Measurements from ENCODE around the gene CHST11. TPM values are rescaled to one million over a fixed set of nuclear protein-coding genes. Genes with fewer than 3 reads are reported as not detected.

Gene CHST11
- total RNA-seq, 4 donors from 2014 or later: 20.8 to 56.7 (median 26.5) TPM

DNA sequence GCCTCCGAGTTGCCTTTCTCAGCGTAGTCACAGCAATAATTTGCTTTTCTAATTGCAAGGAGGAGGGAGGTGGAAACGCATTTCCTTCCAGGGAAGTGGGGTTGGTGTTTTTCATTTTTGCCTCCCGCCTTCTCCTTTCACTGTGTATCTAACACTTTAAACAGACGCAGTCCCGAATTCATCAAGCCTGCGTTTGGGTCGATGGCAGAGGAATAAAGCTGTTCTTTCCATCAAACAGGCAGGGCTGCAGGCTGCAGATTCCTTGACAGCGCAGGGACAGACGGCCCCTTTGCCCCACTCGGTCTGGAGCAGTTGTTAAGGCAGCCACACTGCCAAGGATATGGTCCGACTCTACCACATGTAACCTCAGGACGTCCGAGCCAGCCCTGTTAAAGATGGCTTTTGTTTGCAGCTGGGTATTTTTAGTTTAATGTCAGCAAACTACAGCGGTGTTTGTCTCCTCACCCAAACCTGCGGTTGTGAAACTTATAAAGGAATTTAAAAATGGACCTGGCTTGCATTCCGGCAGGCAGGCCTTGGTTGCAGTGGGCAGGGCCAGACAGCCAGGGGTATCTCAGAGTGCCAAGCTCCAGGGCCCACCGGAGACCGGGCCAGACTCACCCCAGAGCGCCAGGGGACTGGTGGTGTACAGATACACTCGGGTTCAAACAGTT is 2.1 kb downstream of the CHST11 start:
- H3K9me3 ChIP-seq: no peaks in the 10 kb centered on the region
- WGBS, 2 donors: 21 to 25% methylated on average over 21 of the region's 21 CpGs
- H3K27me3 ChIP-seq: no peaks in the 10 kb centered on the region
- H3K27ac ChIP-seq: peak overlapping the region; percentile 41 to 90 (median 80)
- DNase-seq (ENCODE audit: low spot score in 2 of 2): peak in 1 of 2 donors; percentile 20
- H3K4me3 ChIP-seq: peak overlapping the region; percentile 68 to 91 (median 84)
- H3K4me1 ChIP-seq: peaks cover 0 to 45% (median 7%) of the 10 kb centered on the region in 4 donors
- no peak for TF ChIP-seq EP300 (IDR thresholded peaks at IDR 0.05)
- TF ChIP-seq, protein P1, sequence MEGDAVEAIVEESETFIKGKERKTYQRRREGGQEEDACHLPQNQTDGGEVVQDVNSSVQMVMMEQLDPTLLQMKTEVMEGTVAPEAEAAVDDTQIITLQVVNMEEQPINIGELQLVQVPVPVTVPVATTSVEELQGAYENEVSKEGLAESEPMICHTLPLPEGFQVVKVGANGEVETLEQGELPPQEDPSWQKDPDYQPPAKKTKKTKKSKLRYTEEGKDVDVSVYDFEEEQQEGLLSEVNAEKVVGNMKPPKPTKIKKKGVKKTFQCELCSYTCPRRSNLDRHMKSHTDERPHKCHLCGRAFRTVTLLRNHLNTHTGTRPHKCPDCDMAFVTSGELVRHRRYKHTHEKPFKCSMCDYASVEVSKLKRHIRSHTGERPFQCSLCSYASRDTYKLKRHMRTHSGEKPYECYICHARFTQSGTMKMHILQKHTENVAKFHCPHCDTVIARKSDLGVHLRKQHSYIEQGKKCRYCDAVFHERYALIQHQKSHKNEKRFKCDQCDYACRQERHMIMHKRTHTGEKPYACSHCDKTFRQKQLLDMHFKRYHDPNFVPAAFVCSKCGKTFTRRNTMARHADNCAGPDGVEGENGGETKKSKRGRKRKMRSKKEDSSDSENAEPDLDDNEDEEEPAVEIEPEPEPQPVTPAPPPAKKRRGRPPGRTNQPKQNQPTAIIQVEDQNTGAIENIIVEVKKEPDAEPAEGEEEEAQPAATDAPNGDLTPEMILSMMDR (IDR thresholded peaks at IDR 0.05): no peak
- TF ChIP-seq POLR2A (IDR thresholded peaks at IDR 0.05): no peak
- no peaks in the 10 kb centered on the region for H3K36me3 ChIP-seq

DNA sequence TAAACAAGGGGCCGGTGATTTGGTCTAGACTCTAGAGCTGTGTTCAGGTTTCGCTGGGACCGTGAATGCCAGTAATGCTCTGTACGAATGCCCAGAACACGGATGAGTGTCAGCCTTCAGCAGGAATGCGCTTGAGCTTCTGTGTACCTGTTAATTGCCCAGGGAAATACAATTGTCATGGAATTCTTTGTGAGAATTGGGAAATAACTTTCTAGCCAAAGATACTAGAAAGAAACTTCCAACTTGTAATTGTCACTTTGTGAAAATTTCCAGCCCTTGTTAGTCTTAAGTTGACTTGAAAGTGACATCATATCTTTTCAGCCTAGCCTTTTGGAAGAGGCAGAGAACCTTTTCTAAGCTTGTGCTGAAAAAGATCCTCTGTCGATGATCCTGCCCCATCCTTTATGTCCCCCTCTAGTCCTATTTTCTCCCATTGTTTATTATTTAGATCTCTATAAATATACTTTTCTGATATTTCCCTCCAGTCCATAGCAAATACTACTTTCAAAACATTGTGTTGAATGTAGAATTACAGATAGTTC is 2.7 kb downstream of the CHST11 start:
- no peaks in the 10 kb centered on the region for H3K36me3 ChIP-seq
- peak overlapping the region in 3 of 4 donors; percentile 68 to 91 (median 79) for H3K4me3 ChIP-seq
- peaks cover 0 to 45% (median 9%) of the 10 kb centered on the region in 4 donors for H3K4me1 ChIP-seq
- H3K27me3 ChIP-seq: no peaks in the 10 kb centered on the region
- H3K9me3 ChIP-seq: no peaks in the 10 kb centered on the region
- no peak for TF ChIP-seq EP300 (IDR thresholded peaks at IDR 0.05)
- TF ChIP-seq, protein P1 (IDR thresholded peaks at IDR 0.05): no peak
- no peak for TF ChIP-seq POLR2A (IDR thresholded peaks at IDR 0.05)
- peak in 1 of 2 donors; percentile 11 for DNase-seq (ENCODE audit: low spot score in 2 of 2)
- peak overlapping the region in 3 of 4 donors; percentile 72 to 90 (median 89) for H3K27ac ChIP-seq
- WGBS, 2 donors: 69 to 75% methylated on average over 7 of the region's 7 CpGs

DNA sequence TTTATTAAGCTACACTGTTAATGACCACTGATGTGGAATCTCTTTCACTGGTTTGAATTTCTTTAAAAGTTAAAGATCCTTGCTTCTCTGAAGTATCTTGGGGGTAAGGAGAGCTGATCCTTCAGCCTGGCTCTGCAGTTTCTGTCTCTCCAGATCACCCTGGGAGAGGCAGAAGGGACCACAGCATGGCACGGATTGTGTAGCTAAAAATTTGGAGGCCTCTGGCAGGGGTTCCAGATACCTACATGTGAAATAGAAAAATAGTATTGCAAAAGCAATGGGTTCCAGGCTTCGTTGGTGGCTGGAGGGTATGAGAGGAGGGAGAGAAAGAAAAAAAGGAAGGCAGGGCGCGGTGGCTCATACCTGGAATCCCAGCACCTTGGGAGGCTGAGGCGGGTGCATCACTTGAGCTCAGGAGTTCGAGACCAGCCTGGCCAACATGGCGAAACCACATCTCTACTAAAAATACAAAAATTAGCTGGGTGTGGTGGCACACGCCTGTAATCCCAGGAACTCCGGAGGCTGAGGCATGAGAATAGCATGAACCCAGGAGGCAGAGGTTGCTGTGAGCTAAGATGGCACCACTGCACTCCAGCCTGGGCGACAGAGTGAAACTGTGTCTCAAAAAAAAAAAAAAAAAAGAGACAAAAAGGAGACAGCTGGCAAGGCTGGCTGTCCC is 3.4 kb downstream of the CHST11 start:
- no peak for DNase-seq (ENCODE audit: low spot score in 2 of 2)
- Histone ChIP-seq H3K4me3 (no peak overlapping the region), H3K27ac (peak overlapping the region in 3 of 4 donors; percentile 72 to 89 (median 72)), H3K36me3 (no peaks in the 10 kb centered on the region), H3K27me3 (no peaks in the 10 kb centered on the region), H3K4me1 (peaks cover 0 to 45% (median 13%) of the 10 kb centered on the region in 4 donors), H3K9me3 (no peaks in the 10 kb centered on the region)
- WGBS, 2 donors: 65 to 67% methylated on average over 10 of the region's 10 CpGs
- TF ChIP-seq, protein P1 (IDR thresholded peaks at IDR 0.05): no peak
- no peak for TF ChIP-seq POLR2A (IDR thresholded peaks at IDR 0.05)
- no peak for TF ChIP-seq EP300 (IDR thresholded peaks at IDR 0.05)

DNA sequence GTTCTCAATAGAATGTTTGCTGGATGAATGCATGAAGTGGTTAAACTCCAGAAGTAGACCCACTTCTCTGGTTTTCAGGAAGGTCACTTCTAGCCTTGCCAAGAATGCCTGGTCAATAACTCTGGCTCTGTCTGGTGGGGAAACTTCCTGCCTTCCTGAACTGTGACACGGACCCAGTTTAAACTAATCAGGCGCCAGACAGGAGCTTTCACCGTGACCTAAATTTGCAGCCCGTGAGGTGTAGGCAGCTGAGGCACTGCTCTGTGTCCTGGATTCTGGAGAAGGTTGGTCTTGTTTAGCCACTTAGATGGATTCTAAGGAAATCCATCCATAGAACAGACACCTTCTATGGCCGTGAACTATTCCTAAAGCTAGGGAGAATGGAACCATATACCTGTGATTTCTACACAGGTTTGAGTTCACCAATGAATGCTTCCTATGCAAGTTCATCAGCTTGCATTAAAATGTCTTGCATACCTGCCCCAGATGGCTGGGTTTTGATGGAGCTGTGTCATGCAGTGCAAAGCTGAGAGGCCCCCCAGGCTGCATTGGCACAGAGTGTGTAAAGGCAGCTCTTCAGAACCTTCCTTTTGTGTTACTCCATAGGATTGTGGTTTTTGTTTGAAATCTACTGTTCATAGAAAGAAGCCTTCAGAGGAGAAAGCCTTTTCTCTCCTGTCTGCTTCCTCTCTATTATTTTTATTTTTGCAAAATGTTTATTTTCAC is 4.4 kb downstream of the CHST11 start:
- peaks cover 0 to 37% (median 15%) of the 10 kb centered on the region in 4 donors for H3K4me1 ChIP-seq
- WGBS, 2 donors: 65 to 68% methylated on average over 5 of the region's 5 CpGs

More for the DNA sequence above, 4.4 kb downstream of the CHST11 start:
- H3K4me3 ChIP-seq: no peak overlapping the region
- H3K27me3 ChIP-seq: no peaks in the 10 kb centered on the region
- no peak overlapping the region for H3K27ac ChIP-seq
- no peaks in the 10 kb centered on the region for H3K36me3 ChIP-seq
- TF ChIP-seq POLR2A (IDR thresholded peaks at IDR 0.05) (no peak), EP300 (IDR thresholded peaks at IDR 0.05) (no peak)
- TF ChIP-seq, protein P1 (IDR thresholded peaks at IDR 0.05): no peak
- DNase-seq (ENCODE audit: low spot score in 2 of 2): no peak
- no peaks in the 10 kb centered on the region for H3K9me3 ChIP-seq
